HG03575 (cell line): ENCODE measurements around the gene ZSCAN20.

Source experiments
- ATAC-seq: cut with Tn5 transposase; IDR thresholded peaks from one replicate; pipeline ENCODE4 v1.9.1; 2021; ENCODE audit not compliant: unreplicated experiment, insufficient number of reproducible peaks, low FRiP score; ENCODE audit errors: extremely low read depth

Gene ZSCAN20

GRCh38 chr1:33472269-33472980, at the start of gene ZSCAN20:
Gene ZSCAN20, plus strand, starts transcription at chr1:33472645. Its CDS starts 6,644 bp downstream, at chr1:33479289.
- ATAC-seq, result peak; percentile 58

- no peak for ATAC-seq
Measured at GRCh38 chr1:33424205-33424604, 48.2 kb upstream of the ZSCAN20 start.

- no peak for ATAC-seq
Measured at GRCh38 chr1:33424610-33425009, 47.8 kb upstream of the ZSCAN20 start.

GRCh38 chr1:33425900-33426299, 46.5 kb upstream of the ZSCAN20 start:
- ATAC-seq, result no peak

- no peak for ATAC-seq
Measured at GRCh38 chr1:33426916-33427315, 45.5 kb upstream of the ZSCAN20 start.

GRCh38 chr1:33428661-33429060, 43.8 kb upstream of the ZSCAN20 start:
- no peak for ATAC-seq

- no peak for ATAC-seq
Measured at GRCh38 chr1:33429332-33429731, 43.1 kb upstream of the ZSCAN20 start.

GRCh38 chr1:33429856-33430691, 42.4 kb upstream of the ZSCAN20 start:
- ATAC-seq, result no peak

GRCh38 chr1:33430692-33431593, 41.5 kb upstream of the ZSCAN20 start, which contains the start of gene PHC2:
Gene PHC2, minus strand, starts transcription at chr1:33431095. Its CDS starts 55,556 bp downstream, at chr1:33375539.
- ATAC-seq, result no peak

- ATAC-seq, result no peak
Measured at GRCh38 chr1:33433509-33434362, 38.7 kb upstream of the ZSCAN20 start.

- ATAC-seq, result no peak
Measured at GRCh38 chr1:33434363-33434750, 38.1 kb upstream of the ZSCAN20 start.

GRCh38 chr1:33435096-33435820, 37.2 kb upstream of the ZSCAN20 start:
- ATAC-seq, result no peak

GRCh38 chr1:33436557-33437285, 35.7 kb upstream of the ZSCAN20 start:
- ATAC-seq, result no peak

- ATAC-seq, result no peak
Measured at GRCh38 chr1:33438364-33439160, 33.9 kb upstream of the ZSCAN20 start.

- ATAC-seq, result no peak
Measured at GRCh38 chr1:33439662-33440061, 32.8 kb upstream of the ZSCAN20 start.

GRCh38 chr1:33441088-33441745, 31.2 kb upstream of the ZSCAN20 start:
- no peak for ATAC-seq
